Epithelial cell of proximal tubule (primary cell): ENCODE data around the gene RALGPS1. TPM values are rescaled to one million over a fixed set of nuclear protein-coding genes. Genes with fewer than 3 reads are reported as not detected.

Experiments used
- DNase-seq: peaks from one replicate; pipeline ENCODE4 v3.0.0-alpha.2; 2011; ENCODE audit warnings: low read depth
- H3K4me3 ChIP-seq: 2 replicates; pipeline ENCODE4 v1.5.1; 2011; ENCODE audit warnings: low read depth, mild to moderate bottlenecking, low read length
- CTCF ChIP-seq: conservative IDR thresholded peaks from 2 replicates; pipeline ENCODE4 v1.5.1; 2012; ENCODE audit warnings: low read depth, mild to moderate bottlenecking, low read length
- total RNA-seq: library from RNA; depleted of rRNA; stranded (reverse); fragments of >200 nt; gene quantifications from 2 replicates; pipeline ENCODE4 v1.2.3, GENCODE V29; 2015

Gene RALGPS1
- total RNA-seq, 1 donor from 2014 or later: 4.0 TPM

GRCh38 chr9:127197861-127198430, 283.4 kb downstream of the RALGPS1 start:
- no peak for TF ChIP-seq CTCF
- DNase-seq: no peak
- H3K4me3 ChIP-seq: no peak overlapping the region

GRCh38 chr9:127198587-127198986, 284.0 kb downstream of the RALGPS1 start:
- no peak overlapping the region for H3K4me3 ChIP-seq
- no peak for DNase-seq
- no peak for TF ChIP-seq CTCF

- no peak for DNase-seq
- no peak overlapping the region for H3K4me3 ChIP-seq
- TF ChIP-seq CTCF: peak; percentile 89
Measured at GRCh38 chr9:127199001-127199791, 284.6 kb downstream of the RALGPS1 start.

GRCh38 chr9:127200106-127200862, 285.7 kb downstream of the RALGPS1 start:
- TF ChIP-seq CTCF: no peak

GRCh38 chr9:127201071-127201541, 286.5 kb downstream of the RALGPS1 start:
- no peak for TF ChIP-seq CTCF
- no peak overlapping the region for H3K4me3 ChIP-seq
- no peak for DNase-seq

More at GRCh38 chr9:127200106-127200862, 285.7 kb downstream of the RALGPS1 start:
- no peak for DNase-seq
- no peak overlapping the region for H3K4me3 ChIP-seq

- TF ChIP-seq CTCF: no peak
- no peak for DNase-seq
- H3K4me3 ChIP-seq: no peak overlapping the region
Measured at GRCh38 chr9:127201731-127202130, 287.1 kb downstream of the RALGPS1 start.
